H1 (cell line): ENCODE results near the gene SRRM5. TPM values are rescaled to one million over a fixed set of nuclear protein-coding genes. Genes with fewer than 3 reads are reported as not detected.
A peak's percentile ranks its signal among the peaks of the same experiment; 100 is the strongest.

Experiments used
- CTCF ChIA-PET: fragments of 300-600 bp; sonication (Branson Sonifier 250); formaldehyde crosslinking; loops from one replicate; lab custom pipeline; 2021; ENCODE audit not compliant: partially characterized antibody; lab: Charles Lee
- POLR2A ChIA-PET: fragments of 300-600 bp; sonication (Branson Sonifier 250); formaldehyde crosslinking; loops from one replicate; lab custom pipeline; 2021; ENCODE audit warnings: inconsistent platforms; ENCODE audit not compliant: partially characterized antibody; lab: Charles Lee
- DNase-seq, 2 experiments: peaks; one replicate each; pipeline versions ENCODE4 v3.0.0 to v3.0.0-alpha.2; 2010 to 2022; ENCODE audit warnings: low spot score in 2 of 2, low read depth in 1 of 2, mixed read lengths in 1 of 2
- FAIRE-seq: peaks from 2 replicates; lab custom pipeline; 2011; peaks lifted over from hg19 to GRCh38; lab: Jason Lieb, UNC
- H2AFZ ChIP-seq: 2 replicates; pipeline ENCODE4 v1.8.1; 2012; ENCODE audit warnings: low read length, inconsistent platforms
- H2AK5ac ChIP-seq: 2 replicates; pipeline ENCODE4 v1.6.1; 2013; ENCODE audit warnings: low read depth, low read length
- H2BK120ac ChIP-seq: replicated peaks from 2 replicates; pipeline ENCODE3; 2013; ENCODE audit warnings: low read depth, low read length, inconsistent platforms
- H2BK12ac ChIP-seq: 2 replicates; pipeline ENCODE4 v1.6.1; 2013; ENCODE audit warnings: low read depth, low read length
- H2BK15ac ChIP-seq: 2 replicates; pipeline ENCODE4 v1.6.1; 2013; ENCODE audit warnings: low read length
- H2BK20ac ChIP-seq: 2 replicates; pipeline ENCODE4 v1.6.1; 2013; ENCODE audit warnings: low read length
- H2BK5ac ChIP-seq: 2 replicates; pipeline ENCODE4 v1.6.1; 2013; ENCODE audit warnings: low read depth, low read length
- H3K14ac ChIP-seq: 2 replicates; pipeline ENCODE4 v1.6.1; 2013; ENCODE audit warnings: inconsistent platforms; ENCODE audit not compliant: insufficient read length
- H3K18ac ChIP-seq: 2 replicates; pipeline ENCODE4 v1.6.1; 2013; ENCODE audit warnings: low read length; ENCODE audit errors: extremely low read depth
- H3K23ac ChIP-seq: 2 replicates; pipeline ENCODE4 v1.6.1; 2013; ENCODE audit warnings: inconsistent platforms; ENCODE audit not compliant: insufficient read length
- H3K23me2 ChIP-seq: 2 replicates; pipeline ENCODE4 v1.6.1; 2013; ENCODE audit warnings: low read depth, low read length
- H3K27ac ChIP-seq: 2 replicates; pipeline ENCODE4 v1.6.1; 2011; ENCODE audit warnings: low read depth, low read length, inconsistent platforms
- H3K27me3 ChIP-seq, 4 experiments: replicated peaks in 1 of 4; 1 replicate in 1 of 4; 2 replicates in 3 of 4; pipeline versions ENCODE4 v1.6.1 to v1.8.1; 2011 to 2013; ENCODE audit warnings: low read length in 3 of 4, mild to moderate bottlenecking in 3 of 4, inconsistent platforms in 2 of 4, mixed read lengths in 2 of 4, moderate library complexity in 1 of 4; ENCODE audit not compliant: control insufficient read depth in 3 of 4, insufficient read depth in 3 of 4; ENCODE audit errors: extremely low read depth in 1 of 4
- H3K36me3 ChIP-seq, 4 experiments: 2 replicates each; pipeline versions ENCODE4 v1.6.1 to v1.8.1; 2011 to 2013; ENCODE audit warnings: mild to moderate bottlenecking in 4 of 4, low read length in 3 of 4, moderate library complexity in 2 of 4, control low read depth in 1 of 4, inconsistent platforms in 1 of 4; ENCODE audit not compliant: insufficient read depth in 4 of 4, control insufficient read depth in 2 of 4
- H3K4ac ChIP-seq: replicated peaks from 2 replicates; pipeline ENCODE3; 2013; ENCODE audit warnings: low read length, low read depth, mixed read lengths, inconsistent platforms; ENCODE audit not compliant: insufficient read length
- H3K4me1 ChIP-seq, 4 experiments: replicated peaks in 1 of 4; 1 replicate in 1 of 4; 2 replicates in 3 of 4; pipeline versions ENCODE4 v1.6.1 to v1.8.1; 2011 to 2013; ENCODE audit warnings: low read length in 3 of 4, inconsistent platforms in 2 of 4, mixed read lengths in 1 of 4; ENCODE audit not compliant: insufficient read depth in 4 of 4, control insufficient read depth in 3 of 4
- H3K4me2 ChIP-seq, 2 experiments: 2 replicates each; pipeline versions ENCODE4 v1.6.1 to v1.8.1; 2011 to 2013; ENCODE audit warnings: low read depth in 2 of 2, low read length in 2 of 2, control low read depth in 1 of 2, inconsistent platforms in 1 of 2, mild to moderate bottlenecking in 1 of 2; ENCODE audit not compliant: insufficient read depth in 1 of 2
- H3K4me3 ChIP-seq, 4 experiments: fragments of 200-600, 300-600 bp in 1 of 4; sonication (generic), shearing (Covaris generic), sonication (Bioruptor Twin) in 1 of 4; 2 replicates each; pipeline versions ENCODE4 v1.5.1 to v1.8.1; 2011 to 2016; ENCODE audit warnings: low read length in 4 of 4, low read depth in 3 of 4, control low read depth in 2 of 4, inconsistent platforms in 2 of 4, mild to moderate bottlenecking in 2 of 4, mixed read lengths in 1 of 4, moderate library complexity in 1 of 4; ENCODE audit not compliant: insufficient read depth in 2 of 4; ENCODE audit errors: extremely low read depth in 1 of 4
- H3K56ac ChIP-seq: replicated peaks from 2 replicates; pipeline ENCODE3; 2013; ENCODE audit warnings: low read depth, mild to moderate bottlenecking, mixed read lengths, low read length, inconsistent platforms; ENCODE audit not compliant: insufficient read length
- H3K79me1 ChIP-seq: 2 replicates; pipeline ENCODE4 v1.6.1; 2013; ENCODE audit warnings: low read depth, low read length, control low read depth
- H3K79me2 ChIP-seq, 2 experiments: 2 replicates each; pipeline versions ENCODE4 v1.6.1 to v1.8.1; 2012 to 2013; ENCODE audit warnings: low read length in 2 of 2, mild to moderate bottlenecking in 2 of 2, inconsistent platforms in 1 of 2; ENCODE audit not compliant: insufficient read depth in 2 of 2, control insufficient read depth in 1 of 2
- H3K9ac ChIP-seq, 4 experiments: replicated peaks in 1 of 4; 1 replicate in 1 of 4; 2 replicates in 3 of 4; pipeline versions ENCODE4 v1.6.1 to v1.8.1; 2011 to 2013; ENCODE audit warnings: low read depth in 3 of 4, low read length in 3 of 4, control low read depth in 2 of 4, mild to moderate bottlenecking in 2 of 4, moderate library complexity in 2 of 4, inconsistent platforms in 1 of 4; ENCODE audit errors: extremely low read depth in 1 of 4
- H3K9me3 ChIP-seq, 2 experiments: 2 replicates each; pipeline versions ENCODE4 v1.6.1 to v1.8.1; 2012 to 2013; ENCODE audit warnings: mild to moderate bottlenecking in 2 of 2, moderate library complexity in 2 of 2, control low read depth in 1 of 2, inconsistent platforms in 1 of 2, low read depth in 1 of 2, low read length in 1 of 2, mixed read lengths in 1 of 2; ENCODE audit not compliant: insufficient read depth in 2 of 2
- H4K20me1 ChIP-seq, 2 experiments: replicated peaks in 1 of 2; 2 replicates each; pipeline versions ENCODE3 to v1.8.1; 2011 to 2013; ENCODE audit warnings: inconsistent platforms in 2 of 2, low read length in 2 of 2, mild to moderate bottlenecking in 1 of 2; ENCODE audit not compliant: insufficient read depth in 2 of 2, control insufficient read depth in 1 of 2
- H4K5ac ChIP-seq: 2 replicates; pipeline ENCODE4 v1.6.1; 2013; ENCODE audit warnings: low read length, low read depth, mixed read lengths, inconsistent platforms; ENCODE audit not compliant: insufficient read length
- H4K8ac ChIP-seq: 2 replicates; pipeline ENCODE4 v1.8.0; 2013; ENCODE audit warnings: mild to moderate bottlenecking, moderate library complexity, low read length, inconsistent platforms; ENCODE audit not compliant: insufficient read depth; ENCODE audit errors: extremely low read depth
- H4K91ac ChIP-seq: replicated peaks from 2 replicates; pipeline ENCODE3; 2013; ENCODE audit warnings: low read length, mixed read lengths, inconsistent platforms; ENCODE audit not compliant: insufficient read length
- BCL11A ChIP-seq, 2 experiments: IDR thresholded peaks; one replicate each; pipeline ENCODE4 v1.6.1; 2011; ENCODE audit warnings: low read depth in 2 of 2, low read length in 2 of 2, mild to moderate bottlenecking in 2 of 2
- FOSL1 ChIP-seq: IDR thresholded peaks from 2 replicates; pipeline ENCODE4 v1.6.1; 2011; ENCODE audit warnings: mild to moderate bottlenecking, low read depth, low read length, moderate library complexity; ENCODE audit not compliant: insufficient read depth
- KDM5A ChIP-seq: fragments of 200-600 bp; IDR thresholded peaks from 2 replicates; pipeline ENCODE4 v1.7.1; 2012; ENCODE audit warnings: mild to moderate bottlenecking, low read length, inconsistent platforms, mixed read lengths
- RFX5 ChIP-seq: IDR thresholded peaks from 2 replicates; pipeline ENCODE4 v1.6.1; 2011; ENCODE audit warnings: low read depth, low read length, improper control_type of control experiment, borderline replicate concordance
- WGBS, 2 experiments: shearing (Covaris generic) in 1 of 2; methylation state at CpG; one replicate each; pipeline versions ENCODE4 v1.1.6 to v1.1.7; 2013 to 2015; ENCODE audit warnings: low lambda C conversion rate in 2 of 2, mixed read lengths in 2 of 2, inconsistent platforms in 1 of 2, low coverage in 1 of 2, missing lambda C conversion rate in 1 of 2; ENCODE audit not compliant: insufficient replicate concordance in 2 of 2, insufficient coverage in 1 of 2, insufficient read length in 1 of 2; ENCODE audit errors: extremely low coverage in 1 of 2, missing lambda C conversion rate in 1 of 2; 5-methylcytosine and 5-hydroxymethylcytosine counted together
- polyA plus RNA-seq, 7 experiments: library from polyadenylated mRNA; depleted of rRNA in 3 of 7; stranded (reverse) in 5 of 7; unstranded in 2 of 7; fragments of >200 nt in 5 of 7; fragments of 200-250 nt in 2 of 7; gene quantifications; 1 replicate in 5 of 7; 2 replicates in 1 of 7; 4 replicates in 1 of 7; pipeline versions ENCODE4 v1.2.1 to v1.2.3, GENCODE V29; 2011 to 2013; ENCODE audit warnings: missing spikeins in 2 of 7, mixed read lengths in 2 of 7
- total RNA-seq: library from RNA; stranded (reverse); fragmentation: NEBNext Ultra II Directional; extraction: Animal tissue kit (Norgen Biotek cat#: 25700); gene quantifications from 2 replicates; pipeline ENCODE4 v1.2.1, GENCODE V29; 2021

Gene SRRM5
- total and polyA plus RNA-seq, 2 of the 8 experiments (the other 6 are each of a cell fraction or from before 2014, with no cell fraction given): 0.06 to 0.11 TPM

GRCh38 chr19:43597876-43598275 is 14.0 kb upstream of the SRRM5 start:
- no peak overlapping the region for H3K56ac ChIP-seq
- no peak overlapping the region for H4K91ac ChIP-seq
- POLR2A ChIA-PET: interaction anchor here (0.8 to 3.9 kb wide), 8 partner anchors 9 to 55 kb away, joined by 3 to 36 read pairs (median 3); partner anchors contain the start of genes PINLYP, XRCC1 and ZNF428
- H3K4me1 ChIP-seq: peaks cover 2 to 6% (median 3%) of the 10 kb centered on the region in 4 experiments; a peak in 6 of 7 replicates
- H3K4me3 ChIP-seq: peak overlapping the region in 1 of 4 experiments; percentile 82; a peak in 3 of 8 replicates
- H3K9ac ChIP-seq: no peak overlapping the region; a peak in 1 of 7 replicates
- H3K4ac ChIP-seq: no peak overlapping the region
- no peak overlapping the region for H3K27ac ChIP-seq
- FAIRE-seq (no peak), DNase-seq (no peak)
- 77% methylated on average over 5 of the region's 5 CpGs; no CpG with 5 or more reads in 1 of the 2 experiments for WGBS, 2 experiments
- H3K9me3 ChIP-seq: no peaks in the 10 kb centered on the region
- no peak overlapping the region for H2BK12ac ChIP-seq
- H3K79me1 ChIP-seq: peaks cover 7% of the 10 kb centered on the region
- H3K27me3 ChIP-seq: no peaks in the 10 kb centered on the region
- no peak overlapping the region for H3K23ac ChIP-seq
- H4K8ac ChIP-seq: no peak overlapping the region
- no peak overlapping the region for H4K5ac ChIP-seq
- no peak overlapping the region for H2BK20ac ChIP-seq
- no peak overlapping the region for H2AK5ac ChIP-seq
- H2AFZ ChIP-seq: no peak overlapping the region
- CTCF ChIA-PET: interaction anchor here (0.5 to 6.5 kb wide), 9 partner anchors 10 to 942 kb away, joined by 3 to 92 read pairs (median 4); partner anchors contain the start of gene ZNF575
- no peak overlapping the region for H3K14ac ChIP-seq
- peaks cover 5 to 20% of the 10 kb centered on the region in 2 experiments for H3K79me2 ChIP-seq
- H3K18ac ChIP-seq: no peak overlapping the region
- H2BK5ac ChIP-seq: no peak overlapping the region
- H3K4me2 ChIP-seq: peak overlapping the region; percentile 89 to 91; a peak in 3 of 4 replicates
- H2BK120ac ChIP-seq: no peak overlapping the region
- H3K23me2 ChIP-seq: peaks cover 16% of the 10 kb centered on the region; the same call in 1 of the 2 replicates
- H2BK15ac ChIP-seq: no peak overlapping the region
- H4K20me1 ChIP-seq: peaks cover 0 to 3% of the 10 kb centered on the region in 2 experiments
- peaks cover 5 to 13% (median 11%) of the 10 kb centered on the region in 4 experiments; a peak in 6 of 8 replicates for H3K36me3 ChIP-seq
- TF ChIP-seq KDM5A: no peak
- no peak for TF ChIP-seq BCL11A (IDR thresholded peaks at IDR 0.05; ENCODE audit: low read depth in 2 of 2, low read length in 2 of 2)
- TF ChIP-seq RFX5: no peak
- TF ChIP-seq FOSL1: no peak
- TF ChIP-seq, all 59 proteins: peak for 0
